Measurements from ENCODE around the gene PIGC. TPM values are rescaled to one million over a fixed set of nuclear protein-coding genes. Genes with fewer than 3 reads are reported as not detected.
A peak's percentile ranks its signal among the peaks of the same experiment; 100 is the strongest.
"Not testable (repeated sequence)": the region's sequence is repeated elsewhere in the genome, so short reads cannot be mapped to it uniquely, and the experiment has no call there.

PIGC gene
- total RNA-seq, 1 donor from 2014 or later: 20.7 TPM

GRCh38 chr1:172442843-172443565, 865 bp downstream of the PIGC start:
- Mint-ChIP-seq H3K36me3 (ENCODE audit: low read depth) (peaks cover 37% of the 10 kb centered on the region), H3K4me1 (ENCODE audit: low read depth) (peaks cover 29% of the 10 kb centered on the region), H3K4me3 (ENCODE audit: low read depth) (peak overlapping the region; percentile 90), H3K27ac (peak overlapping the region; percentile 87), H3K27me3 (ENCODE audit: low read depth) (no peaks in the 10 kb centered on the region), H3K9me3 (no peaks in the 10 kb centered on the region)
- no peak for DNase-seq (ENCODE audit: low spot score)
- intact Hi-C loops (cut with micrococcal nuclease): loop anchor here (5.0 kb wide), 1 partner anchor 441 kb away; no protein-coding TSS in a partner anchor

- no peaks in the 10 kb centered on the region for H3K27me3 Mint-ChIP-seq (ENCODE audit: low read depth)
- DNase-seq (ENCODE audit: low spot score): no peak
- peaks cover 29% of the 10 kb centered on the region for H3K4me1 Mint-ChIP-seq (ENCODE audit: low read depth)
- intact Hi-C loops (cut with micrococcal nuclease): loop anchor here (5.0 kb wide), 1 partner anchor 440 kb away; no protein-coding TSS in a partner anchor
- H3K36me3 Mint-ChIP-seq (ENCODE audit: low read depth): peaks cover 37% of the 10 kb centered on the region
- H3K9me3 Mint-ChIP-seq: no peaks in the 10 kb centered on the region
- peak overlapping the region; percentile 66 for H3K4me3 Mint-ChIP-seq (ENCODE audit: low read depth)
- H3K27ac Mint-ChIP-seq: no peak overlapping the region
Observed at GRCh38 chr1:172442404-172442803, 1.5 kb downstream of the PIGC start.

DNA sequence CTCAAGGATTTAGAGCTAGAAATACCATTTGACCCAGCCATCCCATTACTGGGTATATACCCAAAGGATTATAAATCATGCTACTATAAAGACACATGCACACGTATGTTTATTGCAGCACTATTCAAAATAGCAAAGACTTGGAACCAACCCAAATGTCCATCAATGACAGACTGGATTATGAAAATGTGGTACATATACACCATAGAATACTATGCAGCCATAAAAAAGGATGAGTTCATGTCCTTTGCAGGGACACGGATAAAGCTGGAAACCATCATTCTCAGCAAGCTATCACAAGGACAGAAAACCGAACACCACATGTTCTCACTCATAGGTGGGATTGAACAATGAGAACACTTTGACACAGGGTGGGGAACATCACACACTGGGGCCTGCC, 6.7 kb downstream of the PIGC start:
- H3K27ac Mint-ChIP-seq; DNase-seq (ENCODE audit: low spot score); H3K9me3 Mint-ChIP-seq; H3K27me3 Mint-ChIP-seq (ENCODE audit: low read depth); intact Hi-C loops (cut with micrococcal nuclease); H3K4me3 Mint-ChIP-seq (ENCODE audit: low read depth): not testable (repeated sequence)
- Mint-ChIP-seq H3K4me1 (ENCODE audit: low read depth) (peaks cover 20% of the 10 kb centered on the region), H3K36me3 (ENCODE audit: low read depth) (peaks cover 42% of the 10 kb centered on the region)

- no peak overlapping the region for H3K27ac Mint-ChIP-seq
- peaks cover 23% of the 10 kb centered on the region for H3K4me1 Mint-ChIP-seq (ENCODE audit: low read depth)
- H3K4me3 Mint-ChIP-seq (ENCODE audit: low read depth): no peak overlapping the region
- peaks cover 9% of the 10 kb centered on the region for H3K36me3 Mint-ChIP-seq (ENCODE audit: low read depth)
- H3K9me3 Mint-ChIP-seq: peaks cover 4% of the 10 kb centered on the region
- no peak for DNase-seq (ENCODE audit: low spot score)
- intact Hi-C loops (cut with micrococcal nuclease): no loop called here
- no peaks in the 10 kb centered on the region for H3K27me3 Mint-ChIP-seq (ENCODE audit: low read depth)
Observed at GRCh38 chr1:172431721-172432192, 12.1 kb downstream of the PIGC start.

- Mint-ChIP-seq H3K36me3 (ENCODE audit: low read depth) (peaks cover 8% of the 10 kb centered on the region), H3K27ac (no peak overlapping the region), H3K27me3 (ENCODE audit: low read depth) (no peaks in the 10 kb centered on the region), H3K9me3 (peaks cover 4% of the 10 kb centered on the region), H3K4me1 (ENCODE audit: low read depth) (peaks cover 23% of the 10 kb centered on the region), H3K4me3 (ENCODE audit: low read depth) (no peak overlapping the region)
- intact Hi-C loops (cut with micrococcal nuclease): no loop called here
- no peak for DNase-seq (ENCODE audit: low spot score)
Observed at GRCh38 chr1:172431204-172431603, 12.7 kb downstream of the PIGC start.

DNA sequence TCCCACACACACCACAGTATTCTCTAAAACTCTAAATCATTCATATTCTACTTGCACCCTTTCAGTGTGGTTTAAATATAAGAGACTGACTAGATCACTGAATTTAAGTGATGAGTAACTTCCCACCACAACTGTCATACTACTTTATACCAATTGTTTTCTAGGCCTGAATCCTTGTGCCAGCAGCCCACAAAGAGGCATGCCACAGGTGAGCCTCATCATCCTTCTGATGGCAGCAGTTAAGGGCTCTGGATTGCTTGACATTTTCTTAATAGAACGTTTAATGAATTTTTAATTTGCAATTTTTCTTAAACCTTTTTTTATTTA, 13.8 kb downstream of the PIGC start:
- no peak overlapping the region for H3K27ac Mint-ChIP-seq
- no peaks in the 10 kb centered on the region for H3K36me3 Mint-ChIP-seq (ENCODE audit: low read depth)
- no peak overlapping the region for H3K4me3 Mint-ChIP-seq (ENCODE audit: low read depth)
- no peak for DNase-seq (ENCODE audit: low spot score)
- peaks cover 23% of the 10 kb centered on the region for H3K4me1 Mint-ChIP-seq (ENCODE audit: low read depth)
- intact Hi-C loops (cut with micrococcal nuclease): no loop called here
- H3K9me3 Mint-ChIP-seq: no peaks in the 10 kb centered on the region
- no peaks in the 10 kb centered on the region for H3K27me3 Mint-ChIP-seq (ENCODE audit: low read depth)

DNA sequence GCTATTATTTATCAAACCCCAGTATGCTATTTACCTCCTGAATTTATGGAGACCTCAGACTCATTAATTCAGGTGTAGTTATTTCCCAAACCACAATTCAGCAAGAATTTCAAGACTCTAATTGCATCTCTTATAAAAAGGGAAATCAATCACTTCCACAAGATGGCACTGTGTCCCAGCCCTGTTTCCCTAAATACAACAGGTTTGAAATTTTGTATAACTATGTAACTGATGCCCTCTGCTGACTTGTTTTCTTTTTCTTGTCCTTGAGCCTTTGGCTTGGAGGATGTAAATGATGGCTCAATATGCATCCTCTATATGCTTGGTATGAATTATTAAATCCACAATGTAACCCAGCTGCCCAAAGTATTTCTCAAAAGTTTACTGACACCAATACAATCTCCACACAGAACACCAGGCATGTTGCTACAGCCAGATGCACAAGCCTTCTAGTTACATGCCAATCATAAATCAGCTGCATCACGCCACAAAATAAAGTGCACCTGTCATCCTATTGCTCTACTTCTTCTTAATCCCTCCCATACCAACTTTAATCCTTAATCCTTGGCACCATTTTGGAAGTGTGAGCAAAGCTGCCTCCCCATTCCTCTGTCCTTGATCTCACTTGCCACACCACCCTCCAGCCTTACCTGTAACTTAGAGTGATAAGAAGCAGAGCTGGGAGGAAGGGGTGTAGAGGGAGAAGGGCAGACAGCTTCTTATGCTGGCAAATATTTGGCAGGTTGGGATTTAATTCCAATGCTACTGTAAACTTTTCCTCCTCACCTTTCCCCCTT, 14.3 kb downstream of the PIGC start:
- intact Hi-C loops (cut with micrococcal nuclease): loop anchor here (1.0 to 5.0 kb wide), 3 partner anchors 15 to 427 kb away; partner anchors contain the start of gene PIGC
- Mint-ChIP-seq H3K4me1 (ENCODE audit: low read depth) (peaks cover 23% of the 10 kb centered on the region), H3K9me3 (no peaks in the 10 kb centered on the region), H3K27ac (no peak overlapping the region), H3K36me3 (ENCODE audit: low read depth) (no peaks in the 10 kb centered on the region), H3K27me3 (ENCODE audit: low read depth) (no peaks in the 10 kb centered on the region), H3K4me3 (ENCODE audit: low read depth) (no peak overlapping the region)
- no peak for DNase-seq (ENCODE audit: low spot score)

DNA sequence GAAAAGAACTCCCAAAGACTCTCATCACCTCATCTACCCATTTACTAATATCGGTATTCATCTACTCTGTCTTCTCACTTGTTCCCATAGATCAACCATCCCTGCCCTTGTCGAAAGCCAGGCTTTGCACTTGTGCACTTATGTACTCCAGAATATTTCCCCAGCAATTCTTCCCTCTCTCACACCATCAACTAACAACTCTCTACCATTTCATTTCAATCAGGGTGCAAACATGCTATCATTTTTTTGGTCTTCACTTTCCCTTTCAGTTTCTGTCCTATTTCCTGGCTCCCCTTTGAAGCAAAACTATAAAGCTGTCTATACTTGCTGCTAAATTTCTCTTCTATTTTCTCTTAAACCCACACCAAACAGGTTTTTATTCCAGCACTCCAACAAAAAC, 16.7 kb downstream of the PIGC start:
- Mint-ChIP-seq H3K9me3 (no peaks in the 10 kb centered on the region), H3K27me3 (ENCODE audit: low read depth) (no peaks in the 10 kb centered on the region), H3K36me3 (ENCODE audit: low read depth) (no peaks in the 10 kb centered on the region), H3K4me3 (ENCODE audit: low read depth) (no peak overlapping the region), H3K4me1 (ENCODE audit: low read depth) (peaks cover 17% of the 10 kb centered on the region), H3K27ac (no peak overlapping the region)
- no peak for DNase-seq (ENCODE audit: low spot score)
- intact Hi-C loops (cut with micrococcal nuclease): loop anchor here (5.0 kb wide), 1 partner anchor 425 kb away; no protein-coding TSS in a partner anchor

DNA sequence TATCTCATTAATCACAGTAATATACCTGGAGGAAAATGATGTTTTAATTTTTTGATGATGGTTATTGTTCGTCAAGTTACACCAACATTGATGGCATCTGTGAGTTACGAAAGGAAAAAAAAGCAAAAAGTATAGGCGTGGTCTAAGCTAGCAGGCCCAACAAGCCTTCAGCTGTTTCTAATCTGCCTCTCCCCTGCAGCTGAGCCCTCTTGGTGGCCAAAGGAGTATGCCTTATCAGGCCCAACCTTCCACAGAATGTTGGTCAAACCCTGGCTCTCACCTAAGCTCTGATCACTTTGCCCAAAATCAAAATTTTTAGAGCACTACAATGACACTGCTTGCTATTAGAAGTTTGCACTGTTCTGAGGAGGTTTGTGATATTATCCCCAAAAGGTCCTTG, 18.5 kb downstream of the PIGC start:
- Mint-ChIP-seq H3K4me3 (ENCODE audit: low read depth) (no peak overlapping the region), H3K27ac (no peak overlapping the region), H3K27me3 (ENCODE audit: low read depth) (no peaks in the 10 kb centered on the region), H3K9me3 (no peaks in the 10 kb centered on the region), H3K36me3 (ENCODE audit: low read depth) (no peaks in the 10 kb centered on the region), H3K4me1 (ENCODE audit: low read depth) (peaks cover 7% of the 10 kb centered on the region)
- intact Hi-C loops (cut with micrococcal nuclease): loop anchor here (5.0 kb wide), 1 partner anchor 423 kb away; no protein-coding TSS in a partner anchor
- no peak for DNase-seq (ENCODE audit: low spot score)

GRCh38 chr1:172423336-172423735, 20.5 kb downstream of the PIGC start:
- no peaks in the 10 kb centered on the region for H3K27me3 Mint-ChIP-seq (ENCODE audit: low read depth)
- DNase-seq (ENCODE audit: low spot score): no peak
- intact Hi-C loops (cut with micrococcal nuclease): no loop called here
- no peak overlapping the region for H3K4me3 Mint-ChIP-seq (ENCODE audit: low read depth)
- no peaks in the 10 kb centered on the region for H3K36me3 Mint-ChIP-seq (ENCODE audit: low read depth)
- H3K27ac Mint-ChIP-seq: no peak overlapping the region
- H3K9me3 Mint-ChIP-seq: no peaks in the 10 kb centered on the region
- H3K4me1 Mint-ChIP-seq (ENCODE audit: low read depth): no peaks in the 10 kb centered on the region

DNA sequence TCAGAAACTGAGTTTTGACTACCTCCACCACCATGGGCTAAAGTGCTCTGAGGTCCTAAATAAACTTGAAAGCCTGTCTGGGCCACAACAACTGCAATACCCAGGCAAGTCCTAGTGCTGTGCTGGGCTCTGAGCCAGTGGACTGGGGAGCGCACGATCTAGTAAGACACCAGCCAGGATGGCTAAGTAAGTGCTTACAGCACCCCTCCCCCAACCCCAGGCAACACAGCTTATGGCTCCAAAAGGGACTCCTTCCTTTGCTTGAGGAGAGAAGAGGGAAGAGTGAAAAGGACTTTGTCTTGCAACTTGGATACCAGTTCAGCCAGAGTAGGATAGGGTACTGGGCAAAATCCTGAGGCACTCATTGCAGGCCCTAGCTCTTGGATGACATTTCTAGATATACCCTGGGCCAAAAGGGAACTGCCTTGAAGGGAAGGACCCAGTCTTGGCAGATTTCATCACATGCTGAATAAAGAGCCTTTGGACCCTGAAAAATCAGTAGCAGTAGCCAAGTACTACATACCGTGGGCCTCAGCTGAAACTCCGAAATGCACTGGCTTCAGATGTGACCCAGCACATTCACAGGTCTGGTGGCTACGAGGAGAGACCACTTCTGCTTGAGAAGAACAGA, 21.8 kb downstream of the PIGC start:
- Mint-ChIP-seq H3K4me1 (ENCODE audit: low read depth) (no peaks in the 10 kb centered on the region), H3K9me3 (no peaks in the 10 kb centered on the region), H3K4me3 (ENCODE audit: low read depth) (no peak overlapping the region), H3K36me3 (ENCODE audit: low read depth) (no peaks in the 10 kb centered on the region), H3K27me3 (ENCODE audit: low read depth) (no peaks in the 10 kb centered on the region), H3K27ac (no peak overlapping the region)
- DNase-seq (ENCODE audit: low spot score): no peak
- intact Hi-C loops (cut with micrococcal nuclease): no loop called here

- intact Hi-C loops (cut with micrococcal nuclease): no loop called here
- no peak within 1 kb of the TSS for H3K27ac Mint-ChIP-seq
- DNase-seq (ENCODE audit: low spot score): no peak
- no peaks in the 10 kb centered on the region for H3K9me3 Mint-ChIP-seq
- no peaks in the 10 kb centered on the region for H3K36me3 Mint-ChIP-seq (ENCODE audit: low read depth)
- H3K27me3 Mint-ChIP-seq (ENCODE audit: low read depth): no peaks in the 10 kb centered on the region
- no peak within 1 kb of the TSS for H3K4me3 Mint-ChIP-seq (ENCODE audit: low read depth)
- H3K4me1 Mint-ChIP-seq (ENCODE audit: low read depth): no peaks in the 10 kb centered on the region
Observed at GRCh38 chr1:172420385-172420784, 23.5 kb downstream of the PIGC start, which contains the start of gene C1orf105. TSS of gene C1orf105 (plus strand) at chr1:172420685. CDS start at chr1:172420886, 201 bp downstream.
